ENCODE data around the gene MOB3A.

MOB3A gene

DNA sequence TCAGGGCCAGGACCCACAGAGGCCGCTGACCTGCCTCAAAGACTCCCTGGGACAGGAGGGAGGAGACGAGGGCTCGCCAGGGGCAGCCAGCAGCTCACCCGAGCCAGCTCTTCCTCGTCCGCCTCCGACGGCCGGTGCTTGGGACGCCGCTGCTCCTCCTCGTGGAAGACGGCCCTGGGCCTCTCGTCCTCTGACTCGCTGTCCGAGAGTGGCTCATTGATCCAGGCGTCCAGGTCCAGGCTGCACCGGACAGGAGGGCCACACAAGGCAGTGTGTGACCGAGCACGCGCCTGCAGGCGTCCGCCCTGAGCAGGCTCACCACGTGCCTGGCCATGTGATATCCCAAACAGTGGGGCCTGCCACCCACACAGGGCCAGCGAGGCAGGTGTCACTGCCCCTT, 20.4 kb upstream of the MOB3A start:
- H3K9me3 ChIP-seq (ENCODE audit: insufficient read depth, low read length, severe bottlenecking): no peaks in the 10 kb centered on the region
- no peak overlapping the region for H3K4me3 ChIP-seq (ENCODE audit: low read depth in 1 of 2, low read length in 2 of 2)
- no peak for ATAC-seq (ENCODE audit: insufficient read depth, low read depth)
- peaks cover 6% of the 10 kb centered on the region; the same call in 1 of the 2 replicates for H3K79me2 ChIP-seq (ENCODE audit: insufficient read depth, low read length)
- H3K4me1 ChIP-seq (ENCODE audit: insufficient read depth, low read length): no peaks in the 10 kb centered on the region
- H3K27ac ChIP-seq (ENCODE audit: low read length): no peak overlapping the region
- H3K4me2 ChIP-seq (ENCODE audit: insufficient read depth, low read length): no peak overlapping the region
- TF ChIP-seq, protein P1, sequence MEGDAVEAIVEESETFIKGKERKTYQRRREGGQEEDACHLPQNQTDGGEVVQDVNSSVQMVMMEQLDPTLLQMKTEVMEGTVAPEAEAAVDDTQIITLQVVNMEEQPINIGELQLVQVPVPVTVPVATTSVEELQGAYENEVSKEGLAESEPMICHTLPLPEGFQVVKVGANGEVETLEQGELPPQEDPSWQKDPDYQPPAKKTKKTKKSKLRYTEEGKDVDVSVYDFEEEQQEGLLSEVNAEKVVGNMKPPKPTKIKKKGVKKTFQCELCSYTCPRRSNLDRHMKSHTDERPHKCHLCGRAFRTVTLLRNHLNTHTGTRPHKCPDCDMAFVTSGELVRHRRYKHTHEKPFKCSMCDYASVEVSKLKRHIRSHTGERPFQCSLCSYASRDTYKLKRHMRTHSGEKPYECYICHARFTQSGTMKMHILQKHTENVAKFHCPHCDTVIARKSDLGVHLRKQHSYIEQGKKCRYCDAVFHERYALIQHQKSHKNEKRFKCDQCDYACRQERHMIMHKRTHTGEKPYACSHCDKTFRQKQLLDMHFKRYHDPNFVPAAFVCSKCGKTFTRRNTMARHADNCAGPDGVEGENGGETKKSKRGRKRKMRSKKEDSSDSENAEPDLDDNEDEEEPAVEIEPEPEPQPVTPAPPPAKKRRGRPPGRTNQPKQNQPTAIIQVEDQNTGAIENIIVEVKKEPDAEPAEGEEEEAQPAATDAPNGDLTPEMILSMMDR (IDR thresholded peaks at IDR 0.05; ENCODE audit: borderline replicate concordance, extremely low read depth, low read length, poor library complexity, severe bottlenecking): no peak
- no peak for TF ChIP-seq EZH2 (IDR thresholded peaks at IDR 0.05; ENCODE audit: borderline replicate concordance, low read depth, low read length, severe bottlenecking)
- no peak overlapping the region for H2AFZ ChIP-seq (ENCODE audit: low read depth, low read length)
- H3K9ac ChIP-seq (ENCODE audit: low read depth, low read length): no peak overlapping the region
- no peak for DNase-seq
- H3K27me3 ChIP-seq (ENCODE audit: insufficient read depth, low read length, poor library complexity): no peaks in the 10 kb centered on the region
- H3K36me3 ChIP-seq (ENCODE audit: insufficient read depth, low read length): peaks cover 96% of the 10 kb centered on the region
- peaks cover 33% of the 10 kb centered on the region for H4K20me1 ChIP-seq (ENCODE audit: insufficient read depth, low read length)

DNA sequence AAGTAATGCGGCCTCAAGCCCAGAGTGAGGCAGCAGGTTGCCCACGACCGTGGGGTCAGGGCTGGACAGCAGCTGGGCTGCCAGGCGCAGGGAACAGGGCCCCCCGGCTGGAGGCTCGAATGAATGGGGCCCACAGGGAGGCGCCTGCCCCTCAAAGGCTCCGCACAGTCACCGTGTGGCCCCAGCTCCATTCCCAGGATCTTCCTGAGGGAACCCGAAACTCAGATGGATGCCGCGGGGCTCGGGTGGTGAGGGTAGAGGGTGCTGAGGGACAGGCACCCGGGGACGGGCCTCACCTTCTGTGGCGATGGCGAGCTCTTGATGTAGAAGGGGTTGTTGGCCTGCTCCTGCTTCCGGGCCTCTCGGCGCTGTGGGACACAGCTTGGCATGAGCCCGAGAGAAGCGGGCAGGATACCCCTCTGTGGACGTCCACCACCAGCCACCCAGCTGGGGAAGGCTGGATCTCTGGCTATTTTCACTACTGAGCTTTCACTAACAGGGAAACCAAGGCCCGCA, 19.8 kb upstream of the MOB3A start:
- H3K4me3 ChIP-seq (ENCODE audit: low read depth in 1 of 2, low read length in 2 of 2): no peak overlapping the region
- H3K79me2 ChIP-seq (ENCODE audit: insufficient read depth, low read length): peaks cover 6% of the 10 kb centered on the region; the same call in 1 of the 2 replicates
- H3K27ac ChIP-seq (ENCODE audit: low read length): no peak overlapping the region
- H4K20me1 ChIP-seq (ENCODE audit: insufficient read depth, low read length): peaks cover 28% of the 10 kb centered on the region
- no peak for TF ChIP-seq EZH2 (IDR thresholded peaks at IDR 0.05; ENCODE audit: borderline replicate concordance, low read depth, low read length, severe bottlenecking)
- TF ChIP-seq, protein P1 (IDR thresholded peaks at IDR 0.05; ENCODE audit: borderline replicate concordance, extremely low read depth, low read length, poor library complexity, severe bottlenecking): no peak
- DNase-seq: no peak
- no peaks in the 10 kb centered on the region for H3K27me3 ChIP-seq (ENCODE audit: insufficient read depth, low read length, poor library complexity)
- peaks cover 96% of the 10 kb centered on the region for H3K36me3 ChIP-seq (ENCODE audit: insufficient read depth, low read length)
- no peak overlapping the region for H3K4me2 ChIP-seq (ENCODE audit: insufficient read depth, low read length)
- H3K4me1 ChIP-seq (ENCODE audit: insufficient read depth, low read length): no peaks in the 10 kb centered on the region
- no peak overlapping the region for H2AFZ ChIP-seq (ENCODE audit: low read depth, low read length)
- H3K9ac ChIP-seq (ENCODE audit: low read depth, low read length): no peak overlapping the region
- no peaks in the 10 kb centered on the region for H3K9me3 ChIP-seq (ENCODE audit: insufficient read depth, low read length, severe bottlenecking)
- no peak for ATAC-seq (ENCODE audit: insufficient read depth, low read depth)

DNA sequence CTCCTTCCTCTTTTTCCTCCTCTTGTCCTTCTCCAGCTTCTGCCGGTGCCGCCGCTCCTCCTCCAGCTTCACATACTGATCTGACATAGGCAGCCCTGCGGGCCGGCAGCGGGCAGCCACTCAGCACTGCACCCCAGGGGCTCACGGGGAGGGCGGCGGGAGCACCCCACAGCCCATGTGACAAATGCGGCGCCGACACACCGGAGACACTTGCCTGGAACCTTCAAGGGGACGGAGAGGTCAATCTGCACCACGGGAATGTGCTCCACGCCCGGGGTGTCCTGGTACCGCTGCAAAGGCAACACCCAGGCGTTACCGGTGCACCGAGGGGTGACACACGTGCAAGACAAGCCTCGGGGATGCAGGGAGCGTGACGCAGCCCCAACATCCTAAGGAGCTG, 19.2 kb upstream of the MOB3A start:
- no peaks in the 10 kb centered on the region for H3K9me3 ChIP-seq (ENCODE audit: insufficient read depth, low read length, severe bottlenecking)
- no peak for ATAC-seq (ENCODE audit: insufficient read depth, low read depth)
- TF ChIP-seq, protein P1 (IDR thresholded peaks at IDR 0.05; ENCODE audit: borderline replicate concordance, extremely low read depth, low read length, poor library complexity, severe bottlenecking): no peak
- TF ChIP-seq EZH2 (IDR thresholded peaks at IDR 0.05; ENCODE audit: borderline replicate concordance, low read depth, low read length, severe bottlenecking): no peak
- no peak overlapping the region for H3K4me3 ChIP-seq (ENCODE audit: low read depth in 1 of 2, low read length in 2 of 2)
- peaks cover 96% of the 10 kb centered on the region for H3K36me3 ChIP-seq (ENCODE audit: insufficient read depth, low read length)
- H3K27ac ChIP-seq (ENCODE audit: low read length): no peak overlapping the region
- no peak overlapping the region for H3K9ac ChIP-seq (ENCODE audit: low read depth, low read length)
- no peaks in the 10 kb centered on the region for H3K4me1 ChIP-seq (ENCODE audit: insufficient read depth, low read length)
- H2AFZ ChIP-seq (ENCODE audit: low read depth, low read length): no peak overlapping the region
- no peak overlapping the region for H3K4me2 ChIP-seq (ENCODE audit: insufficient read depth, low read length)
- peaks cover 26% of the 10 kb centered on the region for H4K20me1 ChIP-seq (ENCODE audit: insufficient read depth, low read length)
- no peaks in the 10 kb centered on the region for H3K27me3 ChIP-seq (ENCODE audit: insufficient read depth, low read length, poor library complexity)
- no peak for DNase-seq
- peaks cover 6% of the 10 kb centered on the region; the same call in 1 of the 2 replicates for H3K79me2 ChIP-seq (ENCODE audit: insufficient read depth, low read length)

All from DND-41 (cell line).